ENCODE results near the gene ZNF239. TPM values are rescaled to one million over a fixed set of nuclear protein-coding genes. Genes with fewer than 3 reads are reported as not detected.
"Not testable (repeated sequence)": the region's sequence is repeated elsewhere in the genome, so short reads cannot be mapped to it uniquely, and the experiment has no call there.

Gene ZNF239
- total RNA-seq, 1 donor from 2014 or later = 16.9 TPM

GRCh38 chr10:43594944-43595589 lies 20.7 kb upstream of the ZNF239 start:
- Histone ChIP-seq H3K79me2 (ENCODE audit: low read depth) (no peaks in the 10 kb centered on the region), H3K36me3 (no peaks in the 10 kb centered on the region), H3K9ac (no peak overlapping the region), H3K4me1 (no peaks in the 10 kb centered on the region), H3K4me3 (no peak overlapping the region), H3K9me3 (ENCODE audit: low read depth) (no peaks in the 10 kb centered on the region), H3K27me3 (no peaks in the 10 kb centered on the region), H3K4me2 (no peak overlapping the region), H3F3A (ENCODE audit: low read depth) (no peaks in the 10 kb centered on the region), H3K27ac (no peak overlapping the region), H2AFZ (replicated peaks) (no peak overlapping the region), H4K20me1 (ENCODE audit: low read depth) (no peaks in the 10 kb centered on the region)
- peaks cover 9% of the 10 kb centered on the region for H3K4me1 Mint-ChIP-seq
- DNase-seq (ENCODE audit: low spot score) = no peak
- TF ChIP-seq EZH2 (IDR thresholded peaks at IDR 0.05) (no peak), CTCF (IDR thresholded peaks at IDR 0.05) (no peak), EZH2phosphoT487 (IDR thresholded peaks at IDR 0.05) (no peak)
- H3K36me3 Mint-ChIP-seq = no peaks in the 10 kb centered on the region
- H3K4me3 Mint-ChIP-seq = no peak overlapping the region
- H3K27ac Mint-ChIP-seq = peak overlapping the region; percentile 60
- H3K27me3 Mint-ChIP-seq (ENCODE audit: insufficient read depth, low read depth) = peaks cover 4% of the 10 kb centered on the region
- peaks cover 11% of the 10 kb centered on the region for H3K9me3 Mint-ChIP-seq

GRCh38 chr10:43591303-43591904 lies 17.0 kb upstream of the ZNF239 start:
- Mint-ChIP-seq H3K9me3 (peaks cover 7% of the 10 kb centered on the region), H3K4me3 (no peak overlapping the region), H3K36me3 (no peaks in the 10 kb centered on the region), H3K27me3 (ENCODE audit: insufficient read depth, low read depth) (peaks cover 4% of the 10 kb centered on the region), H3K4me1 (peaks cover 9% of the 10 kb centered on the region), H3K27ac (no peak overlapping the region)
- no peak overlapping the region for H3K9ac ChIP-seq
- H3K4me1 ChIP-seq = no peaks in the 10 kb centered on the region
- H3K27me3 ChIP-seq = no peaks in the 10 kb centered on the region
- no peak overlapping the region for H3K27ac ChIP-seq
- no peaks in the 10 kb centered on the region for H3K9me3 ChIP-seq (ENCODE audit: low read depth)
- TF ChIP-seq EZH2phosphoT487 (IDR thresholded peaks at IDR 0.05) = no peak
- no peak for TF ChIP-seq CTCF (IDR thresholded peaks at IDR 0.05)
- no peak for TF ChIP-seq EZH2 (IDR thresholded peaks at IDR 0.05)
- no peaks in the 10 kb centered on the region for H3F3A ChIP-seq (ENCODE audit: low read depth)
- no peak overlapping the region for H2AFZ ChIP-seq (replicated peaks)
- DNase-seq (ENCODE audit: low spot score) = no peak
- no peaks in the 10 kb centered on the region for H3K79me2 ChIP-seq (ENCODE audit: low read depth)
- no peaks in the 10 kb centered on the region for H3K36me3 ChIP-seq
- H3K4me3 ChIP-seq = no peak overlapping the region
- no peak overlapping the region for H3K4me2 ChIP-seq
- no peaks in the 10 kb centered on the region for H4K20me1 ChIP-seq (ENCODE audit: low read depth)

GRCh38 chr10:43586730-43587115 lies 12.3 kb upstream of the ZNF239 start:
- H3K9me3 Mint-ChIP-seq; H3K4me1 Mint-ChIP-seq; H3K27me3 Mint-ChIP-seq (ENCODE audit: insufficient read depth, low read depth); H3K27me3 ChIP-seq; DNase-seq (ENCODE audit: low spot score); H3K4me2 ChIP-seq; H3F3A ChIP-seq (ENCODE audit: low read depth); H3K4me1 ChIP-seq; H3K4me3 ChIP-seq; H3K27ac ChIP-seq; H3K9me3 ChIP-seq (ENCODE audit: low read depth); H3K9ac ChIP-seq; H2AFZ ChIP-seq (replicated peaks); H3K79me2 ChIP-seq (ENCODE audit: low read depth); H4K20me1 ChIP-seq (ENCODE audit: low read depth); H3K36me3 ChIP-seq; H3K4me3 Mint-ChIP-seq; H3K27ac Mint-ChIP-seq; H3K36me3 Mint-ChIP-seq: not testable (repeated sequence)

- Mint-ChIP-seq H3K4me1 (no peaks in the 10 kb centered on the region), H3K9me3 (no peaks in the 10 kb centered on the region), H3K27ac (no peak overlapping the region), H3K27me3 (ENCODE audit: insufficient read depth, low read depth) (peaks cover 2% of the 10 kb centered on the region), H3K36me3 (no peaks in the 10 kb centered on the region), H3K4me3 (no peak overlapping the region)
- H3K27ac ChIP-seq = no peak overlapping the region
- TF ChIP-seq EZH2 (IDR thresholded peaks at IDR 0.05) = no peak
- TF ChIP-seq CTCF (IDR thresholded peaks at IDR 0.05) = no peak
- TF ChIP-seq EZH2phosphoT487 (IDR thresholded peaks at IDR 0.05) = no peak
- H3K79me2 ChIP-seq (ENCODE audit: low read depth) = no peaks in the 10 kb centered on the region
- H3K27me3 ChIP-seq = peaks cover 5% of the 10 kb centered on the region
- DNase-seq (ENCODE audit: low spot score) = no peak
- no peaks in the 10 kb centered on the region for H3K9me3 ChIP-seq (ENCODE audit: low read depth)
- no peak overlapping the region for H3K4me3 ChIP-seq
- no peak overlapping the region for H2AFZ ChIP-seq (replicated peaks)
- no peaks in the 10 kb centered on the region for H3K4me1 ChIP-seq
- H3F3A ChIP-seq (ENCODE audit: low read depth) = no peaks in the 10 kb centered on the region
- no peak overlapping the region for H3K9ac ChIP-seq
- H4K20me1 ChIP-seq (ENCODE audit: low read depth) = no peaks in the 10 kb centered on the region
- no peak overlapping the region for H3K4me2 ChIP-seq
- no peaks in the 10 kb centered on the region for H3K36me3 ChIP-seq
These were observed 11.7 kb upstream of the ZNF239 start for GRCh38 chr10:43585981-43586729.

Data from neural progenitor cell (in vitro differentiated cells).